Activated CD4-positive, alpha-beta T cell treated with anti-CD3 and anti-CD28 coated beads for 1 hour (primary cell): ENCODE data around the gene PERCC1.
"Not testable (repeated sequence)": the region's sequence is repeated elsewhere in the genome, so short reads cannot be mapped to it uniquely, and the experiment has no call there.

ENCODE experiments used
- DNase-seq: peaks from one replicate; pipeline ENCODE4 v3.0.0-alpha.2; 2020

The PERCC1 gene

DNA sequence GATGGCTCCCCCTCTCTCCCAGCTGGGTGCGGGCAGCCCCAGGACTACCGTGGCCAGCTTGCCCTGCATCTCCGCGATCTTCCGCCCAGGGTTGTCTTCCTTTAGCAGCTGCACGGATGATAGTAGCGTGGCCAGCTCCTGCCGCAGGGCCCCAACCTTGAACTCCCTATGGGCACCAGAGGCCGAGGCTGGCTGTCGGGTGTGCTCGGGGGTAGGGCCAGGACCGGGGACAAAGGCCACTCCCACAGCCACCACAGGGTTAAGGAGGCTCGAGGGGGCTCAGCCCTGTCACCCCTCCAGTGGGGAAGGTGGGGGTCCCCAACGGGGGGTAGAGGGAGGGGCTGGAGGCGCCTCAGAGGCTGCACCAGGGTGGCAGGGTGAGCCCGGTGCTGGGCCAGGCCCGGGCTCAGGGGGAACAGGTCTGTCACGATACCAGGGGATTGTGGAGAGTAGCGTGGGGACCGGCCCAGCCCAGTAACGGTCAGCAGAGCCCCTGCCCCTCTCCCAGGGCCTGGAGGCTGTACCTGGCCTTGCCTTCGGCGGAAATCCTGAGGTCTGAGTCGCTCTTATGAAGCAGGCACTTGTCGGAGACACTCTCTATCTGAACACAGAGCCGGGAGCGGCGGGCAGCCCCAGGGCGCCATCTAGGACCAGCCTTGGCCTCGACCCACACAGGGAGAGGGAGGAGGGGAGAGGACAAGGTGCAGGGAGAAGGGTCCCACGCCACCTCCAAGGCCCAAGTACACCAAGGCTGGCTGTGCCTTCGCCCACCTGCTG is 5.2 kb downstream of the PERCC1 start:
- DNase-seq: no peak

DNA sequence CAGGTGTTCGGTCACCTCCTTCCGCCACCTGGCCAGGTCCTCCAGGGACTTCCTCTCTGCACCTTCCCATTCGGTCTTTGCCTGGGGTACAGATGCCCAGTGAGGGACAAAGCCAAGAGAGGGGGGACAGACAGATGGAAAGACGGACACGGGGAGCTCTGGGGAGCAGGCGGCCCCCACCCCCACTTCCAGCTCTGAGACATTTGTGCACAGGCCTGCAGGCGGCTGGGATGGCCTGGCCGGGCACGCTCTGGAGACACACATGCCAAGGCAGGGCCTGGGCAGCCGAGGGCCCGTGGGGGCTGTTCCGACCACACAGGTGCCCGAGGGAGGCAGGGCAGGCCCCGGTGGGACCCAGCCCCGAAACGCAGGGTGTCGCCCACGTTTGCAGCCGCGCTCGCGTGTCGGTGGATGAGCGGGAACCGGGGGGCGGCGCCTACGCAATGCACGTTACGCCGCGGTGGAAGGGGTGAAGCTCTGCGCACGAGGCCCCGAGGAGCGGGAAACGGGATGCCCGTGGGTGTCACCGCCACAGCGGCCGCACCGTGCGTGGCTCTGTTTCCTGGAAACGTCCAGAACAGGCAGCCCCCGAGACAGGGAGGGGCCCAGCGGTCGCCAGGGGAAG is 6.0 kb downstream of the PERCC1 start:
- no peak for DNase-seq

DNA sequence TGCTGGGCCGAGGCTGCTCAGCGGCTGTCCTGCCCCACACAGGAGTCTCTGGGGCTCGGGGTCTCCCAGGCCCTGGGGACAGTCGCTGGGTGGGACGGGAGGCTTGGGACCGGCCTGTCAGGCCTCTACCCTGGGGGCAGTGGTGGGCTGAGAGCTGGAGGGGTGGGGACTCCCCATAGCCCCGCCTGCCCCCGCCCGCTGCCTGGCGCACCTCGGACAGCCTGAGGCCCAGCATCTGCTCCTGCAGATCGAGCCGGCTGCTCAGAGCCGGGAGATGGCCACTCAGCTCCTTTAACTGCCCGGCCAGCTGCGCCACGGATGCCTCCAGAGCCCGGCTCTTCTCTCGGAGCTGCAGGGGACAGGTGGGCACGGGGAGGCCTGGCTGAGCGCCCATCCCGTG is 6.7 kb downstream of the PERCC1 start:
- DNase-seq: no peak

DNA sequence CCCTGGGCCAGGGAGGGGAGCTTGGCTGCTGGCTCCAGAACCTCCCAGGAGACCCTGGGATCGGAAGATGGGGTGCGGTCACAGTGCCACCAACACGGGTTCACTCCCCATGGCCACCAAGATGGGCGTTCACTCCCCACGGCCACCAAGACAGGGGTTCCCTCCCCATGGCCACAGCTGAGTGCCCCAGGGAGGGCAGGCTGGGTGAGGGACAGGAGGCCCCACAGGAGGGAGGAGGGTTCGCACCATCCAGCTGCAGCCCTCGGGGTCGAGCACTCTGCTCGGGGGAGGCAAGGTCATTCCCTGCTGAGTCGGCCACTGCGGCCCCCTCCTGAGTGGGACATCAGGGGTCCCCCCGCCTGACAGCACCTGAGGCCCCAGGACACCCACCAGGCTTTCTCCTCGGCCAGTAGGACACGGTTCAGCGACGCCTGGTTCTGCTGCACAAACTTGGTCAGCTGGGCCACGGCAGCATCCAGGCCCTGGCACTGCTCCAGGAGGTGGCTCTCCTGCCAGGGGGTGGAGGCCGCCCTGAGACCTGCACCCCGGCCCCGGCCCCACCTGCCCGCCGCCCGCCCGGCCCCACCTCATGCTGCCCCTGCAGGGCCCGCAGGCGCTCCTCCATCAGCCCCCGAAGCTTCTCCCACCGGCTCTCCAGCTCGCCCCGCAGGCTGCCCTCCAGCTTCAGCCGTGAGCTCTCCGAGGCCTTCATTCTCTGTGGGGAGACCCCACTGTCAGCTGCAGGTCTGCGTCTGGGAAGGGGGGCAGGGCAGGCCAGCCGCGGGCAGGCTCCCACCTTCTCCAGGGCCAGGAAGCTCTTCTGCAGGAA is 7.6 kb downstream of the PERCC1 start:
- DNase-seq: no peak

DNA sequence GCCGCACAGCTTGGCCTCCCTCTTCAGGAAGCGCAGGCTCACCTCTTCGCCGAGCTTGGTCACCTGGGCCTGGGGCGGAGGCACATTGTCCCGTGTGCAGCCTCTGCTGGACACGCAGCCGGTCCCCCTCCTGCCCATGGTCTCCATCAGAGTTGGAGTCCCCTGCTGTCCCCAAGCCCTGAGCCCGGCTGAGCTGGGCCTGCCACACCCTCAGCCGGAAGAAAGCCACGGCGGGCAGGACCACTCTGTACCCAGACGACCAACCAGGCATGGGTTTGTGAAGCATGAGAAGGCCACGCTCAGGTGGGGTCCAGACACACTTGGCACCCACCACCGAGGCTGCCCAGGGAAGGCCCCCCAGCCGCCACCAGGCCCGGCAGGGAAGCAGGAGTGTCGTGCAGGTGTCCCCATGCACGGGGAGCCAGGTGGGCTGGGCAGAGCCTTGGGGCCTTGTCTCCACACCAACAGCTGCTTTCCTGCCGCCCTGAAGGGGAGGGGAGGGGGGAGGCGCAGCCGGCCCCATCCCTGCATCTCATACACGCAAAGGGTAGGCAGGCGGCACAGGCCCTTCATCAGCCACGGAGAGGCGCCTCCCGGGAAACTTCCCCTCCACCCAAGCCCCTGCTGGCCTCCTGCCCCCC is 8.3 kb downstream of the PERCC1 start:
- DNase-seq: no peak

DNA sequence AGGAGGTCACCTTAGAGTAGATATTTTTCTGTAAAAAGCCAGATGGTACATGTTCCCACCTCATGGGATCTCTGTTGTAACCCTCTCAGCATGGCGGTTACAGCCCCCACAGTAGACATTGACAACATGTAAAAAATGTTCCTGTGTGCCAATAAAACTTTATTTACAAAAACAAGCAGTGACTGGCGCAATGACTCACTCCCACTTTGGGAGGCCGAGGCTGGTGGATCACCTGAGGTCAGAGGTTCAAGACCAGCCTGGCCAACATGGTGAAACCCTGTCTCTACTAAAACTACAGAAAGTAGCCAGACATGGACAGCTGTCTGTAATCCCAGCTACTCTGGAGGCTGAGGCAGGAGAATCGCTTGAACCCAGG is 8.8 kb downstream of the PERCC1 start:
- not testable (repeated sequence) for DNase-seq

DNA sequence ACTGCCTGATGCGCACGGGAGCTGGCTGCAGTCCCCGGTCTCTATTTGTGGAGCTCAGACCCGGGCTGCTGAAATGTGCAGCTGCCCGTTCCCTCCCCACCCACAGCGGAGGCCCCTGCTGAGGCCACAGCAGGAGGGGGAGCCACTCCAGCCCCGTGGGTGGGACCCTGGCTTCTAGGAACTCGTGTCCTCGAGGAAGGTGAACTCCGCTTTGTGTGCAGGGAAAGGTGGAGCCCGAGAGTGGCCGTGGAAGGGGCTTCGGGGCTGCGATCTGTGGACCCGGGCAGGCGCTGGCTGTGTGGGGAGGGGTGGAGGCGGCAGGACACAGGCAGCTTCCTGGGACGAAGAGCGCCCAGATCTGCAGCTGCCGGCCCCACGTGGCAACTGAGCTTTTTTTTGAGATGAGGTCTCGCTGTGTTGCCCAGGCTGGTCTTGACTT is 10.5 kb downstream of the PERCC1 start:
- DNase-seq: no peak

DNA sequence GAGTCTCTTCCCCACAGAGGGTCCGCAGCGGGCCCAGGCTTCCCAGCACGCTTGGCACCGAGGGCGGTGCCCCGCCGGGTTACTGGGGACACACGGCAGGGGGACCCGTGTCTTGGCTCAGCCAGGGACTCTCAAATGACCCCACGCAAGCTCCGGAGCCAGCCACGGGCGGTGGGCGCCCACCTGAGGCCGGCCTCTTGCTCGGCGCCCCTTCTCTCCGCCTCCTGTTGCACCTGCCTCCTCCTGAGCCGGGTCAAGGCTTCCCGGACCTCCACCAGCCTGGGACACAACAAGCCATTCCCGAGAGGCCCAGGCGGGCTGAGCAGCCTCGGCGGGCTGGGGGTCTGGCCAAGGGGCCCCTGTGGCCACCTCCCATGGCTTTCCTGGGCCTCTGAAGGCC is 11.8 kb downstream of the PERCC1 start:
- no peak for DNase-seq

DNA sequence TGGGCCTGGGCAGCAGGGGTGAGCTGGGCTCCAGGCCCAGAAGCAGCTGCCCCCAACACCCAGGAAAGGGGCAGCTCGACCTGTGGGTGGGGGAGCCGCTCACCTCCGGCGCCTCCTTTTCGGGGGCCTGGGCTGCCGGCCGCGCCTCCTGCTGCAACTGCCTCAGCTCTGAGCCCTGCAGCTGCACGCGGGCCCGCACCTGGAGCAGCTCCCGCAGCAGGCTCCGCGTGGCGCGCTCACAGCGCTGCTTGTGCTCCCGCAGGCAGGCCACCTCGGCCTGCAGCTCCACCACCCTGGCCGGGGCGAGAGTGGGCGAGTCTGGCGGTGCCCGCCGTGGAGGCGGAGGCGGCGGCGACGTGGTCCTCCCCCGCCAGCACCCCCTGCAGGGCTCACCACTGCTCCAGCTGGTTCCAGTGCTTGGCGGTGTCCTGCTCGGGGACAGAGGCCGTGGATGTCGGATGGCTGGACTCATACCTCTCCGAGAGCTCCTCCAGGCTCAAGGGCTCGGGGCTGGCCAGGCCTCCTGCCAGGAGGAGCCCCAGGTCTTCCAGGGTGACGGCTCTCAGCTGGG is 12.6 kb downstream of the PERCC1 start:
- DNase-seq: no peak

DNA sequence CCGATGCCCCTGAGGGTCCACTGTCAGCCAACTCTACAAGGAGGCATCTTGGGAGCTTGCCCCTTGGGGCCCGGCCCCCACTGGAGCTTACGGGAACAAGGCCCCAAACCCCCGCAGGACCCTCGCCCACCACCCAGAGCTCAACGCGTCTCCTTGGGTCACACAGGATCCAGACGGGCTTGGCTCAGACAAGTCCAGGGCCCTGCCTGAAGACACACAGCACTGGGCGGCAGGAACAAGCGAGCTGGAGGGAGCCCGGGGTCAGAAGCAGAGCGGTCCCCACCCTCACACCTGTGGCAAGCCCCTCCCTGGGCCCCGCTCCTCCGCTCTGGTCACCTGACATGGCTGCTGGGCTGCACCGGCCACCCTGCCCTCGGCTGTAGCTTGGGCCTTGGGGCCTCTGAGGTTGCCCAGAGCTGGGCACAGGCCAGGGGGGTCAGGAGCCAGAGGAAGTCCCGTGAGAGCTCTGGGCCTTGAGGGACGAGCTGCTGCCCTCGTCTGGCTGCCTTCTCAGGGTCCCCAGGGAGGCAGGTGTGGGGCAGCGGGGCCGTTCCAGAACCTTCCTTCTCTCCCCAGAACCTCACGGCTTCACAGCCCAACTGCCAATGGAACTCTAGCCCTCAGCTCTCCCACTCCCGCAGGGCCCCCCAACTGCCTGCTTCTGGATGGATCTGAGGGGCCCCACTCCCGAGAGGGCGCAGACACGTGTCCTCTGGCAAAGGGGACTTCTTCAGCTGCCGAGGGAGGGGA is 13.3 kb downstream of the PERCC1 start, which contains the start of gene CCDC154:
TSS of gene CCDC154 (minus strand) at position 577 of the 750 bp plus-strand sequence. CDS start at position 343, 234 bp downstream.
- DNase-seq: no peak

DNA sequence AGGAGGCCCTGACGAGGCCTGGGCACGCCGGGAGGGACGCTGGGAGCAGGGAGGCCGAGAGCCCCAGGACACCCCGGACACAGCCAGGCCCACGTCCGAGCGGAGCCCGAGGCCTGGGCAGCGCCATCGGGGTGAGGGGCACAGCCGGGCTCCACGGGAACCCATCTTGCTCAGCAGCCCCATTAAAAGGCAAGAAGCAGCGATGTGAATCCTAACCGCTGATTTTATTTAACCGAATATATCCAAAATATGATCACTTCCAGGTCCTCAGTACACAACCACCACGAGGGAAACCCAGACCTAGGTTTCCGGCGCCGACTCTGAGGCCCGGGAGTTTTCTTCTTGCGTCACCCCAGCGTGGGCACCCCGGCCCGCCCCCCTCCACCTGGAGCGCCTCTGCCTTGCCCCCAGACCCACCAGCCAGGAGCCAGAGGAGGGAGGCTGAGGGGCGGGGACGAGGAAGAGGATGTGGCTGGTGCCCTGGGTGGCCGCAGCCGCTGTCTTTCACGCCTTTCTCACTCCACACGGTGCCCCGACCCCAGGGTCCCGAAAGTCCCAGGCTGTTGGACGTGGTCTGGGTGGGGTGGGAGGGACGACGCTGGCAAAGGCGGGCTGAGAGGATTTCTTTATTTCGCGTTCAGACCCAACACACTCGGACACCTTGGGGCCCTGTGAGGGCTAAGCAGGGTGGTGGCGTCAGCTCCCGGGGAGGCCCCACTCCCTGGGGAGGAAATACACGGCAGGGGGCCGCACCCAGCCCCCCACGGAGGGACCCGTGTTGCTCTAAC is 14.0 kb downstream of the PERCC1 start:
- no peak for DNase-seq

DNA sequence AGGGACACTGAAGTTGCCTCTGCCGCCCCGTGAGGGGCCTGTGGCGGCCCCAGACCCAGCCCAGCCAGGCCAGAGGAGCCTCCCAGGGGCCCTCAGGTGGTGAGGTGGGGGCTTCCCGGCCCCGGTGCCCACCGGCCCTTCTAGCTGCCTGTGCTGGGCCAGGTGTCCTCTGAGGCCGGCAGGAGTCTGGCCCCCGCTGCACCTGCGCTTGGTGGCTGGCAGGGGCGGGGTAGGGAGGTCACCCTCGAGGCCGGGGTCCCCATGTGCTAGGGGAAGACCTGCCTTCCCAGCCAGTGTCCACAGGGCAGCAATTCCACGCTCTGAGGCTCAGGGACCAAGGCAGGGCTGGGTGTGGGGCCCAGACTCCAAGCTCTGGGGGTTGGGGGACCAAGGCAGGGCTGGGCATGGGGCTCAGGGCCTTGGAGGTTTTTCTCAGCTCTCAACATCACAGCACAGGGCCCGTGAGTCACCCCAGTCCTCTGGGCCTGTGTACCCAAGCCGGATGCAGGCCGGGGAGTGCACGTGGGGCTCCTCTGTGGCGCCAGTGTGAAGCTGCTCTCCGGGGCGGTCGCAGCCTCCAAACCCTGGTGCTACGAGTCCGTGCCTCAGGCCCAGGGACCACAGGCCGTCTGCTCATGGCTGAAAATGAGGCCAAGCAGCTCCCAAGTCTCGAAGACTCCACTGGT is 14.8 kb downstream of the PERCC1 start:
- DNase-seq: no peak

DNA sequence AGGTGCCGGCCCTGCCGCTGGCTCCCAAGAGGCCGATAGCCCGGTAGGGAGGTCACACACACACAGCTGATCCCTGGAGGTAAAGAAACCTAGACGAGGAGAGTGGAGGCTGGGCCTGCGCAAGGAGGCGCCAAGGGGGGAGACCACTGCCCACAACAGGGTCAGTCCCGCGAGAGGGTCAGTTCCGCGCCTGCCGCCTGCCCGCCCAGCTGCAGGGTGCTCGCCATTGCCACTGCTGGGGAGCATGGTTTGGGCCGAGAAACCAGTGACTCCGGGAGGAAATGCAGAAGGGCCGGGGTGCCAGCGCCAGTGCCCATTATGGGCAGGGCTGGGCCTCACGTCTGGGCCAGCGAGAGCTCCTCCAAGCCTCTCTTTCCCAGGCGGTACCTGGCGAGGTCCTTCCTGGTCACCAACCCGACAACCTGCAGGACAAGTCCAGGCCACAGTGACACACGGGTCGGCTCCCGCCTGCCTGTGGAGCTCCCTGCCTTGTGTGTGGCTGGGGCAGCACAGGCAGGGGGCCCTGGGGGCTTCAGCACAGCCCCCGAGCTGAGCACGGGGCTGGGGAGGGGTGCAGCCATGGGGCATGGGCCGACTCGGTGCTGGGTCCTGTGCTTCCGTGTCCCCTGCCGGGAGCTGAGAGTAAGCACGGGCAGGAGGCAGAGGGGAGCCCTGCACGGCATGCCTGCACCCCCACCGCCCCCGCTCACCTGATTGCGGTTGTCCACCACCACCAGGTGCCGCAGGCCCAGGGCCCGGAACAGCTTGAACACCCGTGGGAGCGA is 15.6 kb downstream of the PERCC1 start:
- no peak for DNase-seq

DNA sequence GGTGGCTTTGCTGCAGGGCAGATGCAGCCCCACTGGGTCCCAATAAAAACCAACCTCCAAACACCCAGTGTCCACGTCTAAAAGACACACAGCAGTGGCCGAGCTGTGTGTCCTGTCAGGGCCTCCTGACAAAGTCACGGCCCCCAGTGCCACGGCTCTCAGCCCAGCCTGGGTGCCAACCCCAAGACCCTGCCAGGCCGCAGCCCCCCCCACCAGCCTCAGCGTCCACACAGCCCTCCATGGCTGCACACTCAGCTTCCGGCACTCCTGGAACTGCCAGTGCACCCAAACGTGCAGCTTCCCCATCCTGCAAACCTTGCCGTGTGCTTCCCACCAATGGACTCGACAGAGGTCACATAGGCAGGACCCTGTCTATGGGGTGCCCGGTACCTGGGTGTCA is 17.1 kb downstream of the PERCC1 start:
- no peak for DNase-seq

DNA sequence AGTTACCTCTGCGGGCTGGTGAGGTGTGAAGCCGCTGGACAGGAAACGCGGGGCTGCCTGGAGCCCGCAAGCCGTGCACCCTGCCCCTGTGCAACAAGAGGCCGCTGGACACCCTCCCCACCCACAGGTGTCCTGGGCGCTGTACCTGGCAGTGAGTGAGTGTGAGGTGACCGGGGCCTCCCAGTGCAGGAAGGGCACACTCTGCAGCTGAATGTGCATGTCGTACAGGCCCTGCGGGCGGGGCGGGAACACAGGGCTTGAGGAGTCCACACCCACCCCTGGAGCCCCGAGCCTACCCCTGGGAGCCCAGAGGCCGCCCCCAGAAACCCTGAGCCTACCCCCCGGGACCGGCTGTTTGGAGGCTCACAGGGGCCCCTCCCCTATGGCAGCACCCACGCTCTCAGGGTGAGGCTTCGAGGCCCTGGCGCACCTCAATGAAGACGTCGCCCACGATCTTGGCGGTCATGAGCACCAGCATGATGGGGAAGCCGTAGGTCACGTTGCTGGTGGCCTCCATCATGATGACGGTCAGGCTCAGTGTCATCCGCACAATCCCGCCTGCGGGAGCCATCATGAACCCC is 17.7 kb downstream of the PERCC1 start:
- no peak for DNase-seq

DNA sequence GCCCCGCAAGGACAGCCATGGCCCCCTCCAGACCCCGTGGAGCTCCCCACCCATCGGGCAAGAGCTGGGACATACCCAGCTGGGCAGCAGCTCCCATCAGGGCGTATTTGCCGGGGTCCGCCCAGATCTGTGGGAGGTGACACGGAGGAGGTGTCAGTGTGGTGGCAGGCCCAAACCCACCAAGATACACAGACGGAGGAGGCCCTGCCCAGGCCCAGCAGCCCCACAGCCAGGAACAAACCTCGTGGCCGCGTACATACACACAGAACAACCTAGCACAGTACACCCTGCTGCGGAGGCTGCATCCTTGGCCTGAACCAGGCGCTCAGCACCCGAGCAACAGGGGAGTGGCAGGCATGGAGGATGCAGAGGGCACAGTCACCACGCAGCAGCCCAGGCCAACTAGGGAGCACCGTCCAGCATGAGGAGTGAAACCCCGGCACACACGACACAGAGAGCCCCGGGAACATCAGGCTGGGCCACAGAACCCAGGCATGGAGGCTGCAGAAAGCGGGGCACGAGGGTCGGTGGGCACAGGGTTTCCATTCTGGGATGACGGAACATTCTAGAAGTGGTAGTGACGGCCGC is 18.4 kb downstream of the PERCC1 start:
- no peak for DNase-seq

DNA sequence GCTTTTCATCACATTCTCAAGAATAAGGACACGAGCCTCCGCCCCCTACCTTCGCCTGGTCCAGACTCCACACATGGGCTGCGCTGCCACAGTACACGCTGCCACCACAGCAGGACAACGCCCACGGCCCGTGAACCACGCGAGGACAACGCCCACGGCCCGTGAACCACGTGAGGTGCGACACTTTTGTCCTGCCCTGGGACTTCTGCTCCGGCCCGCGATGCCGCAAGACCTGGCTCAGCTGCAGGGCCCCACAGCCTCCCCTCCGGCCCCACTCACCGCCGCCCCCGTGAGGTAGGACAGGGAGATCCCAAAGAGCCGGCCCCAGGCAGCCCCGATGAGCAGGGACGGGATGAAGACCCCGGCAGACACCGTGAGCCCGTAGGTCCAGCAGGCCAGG is 19.3 kb downstream of the PERCC1 start:
- DNase-seq: no peak

DNA sequence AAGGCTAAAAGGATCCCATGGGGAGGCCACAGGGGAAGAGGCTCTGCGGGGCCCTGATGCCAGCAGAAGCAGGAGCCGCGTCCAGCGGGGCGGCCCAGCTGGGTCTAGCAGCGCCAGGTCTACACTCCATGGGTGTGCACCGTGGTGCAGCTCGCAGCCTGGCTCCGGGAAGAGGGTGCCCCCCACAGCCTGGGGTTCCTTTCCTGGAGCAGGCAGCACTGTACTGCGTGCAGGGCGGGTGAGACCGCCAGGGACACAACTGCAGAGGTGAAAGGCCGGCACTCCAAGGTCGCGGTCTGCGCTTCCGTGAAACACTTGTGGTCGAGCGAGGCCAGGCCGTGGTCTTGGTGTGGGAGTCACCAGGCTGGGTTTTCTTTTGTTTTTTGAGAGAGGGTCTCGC is 20.0 kb downstream of the PERCC1 start:
- no peak for DNase-seq
